ENCODE data around the gene CYLD. TPM values are rescaled to one million over a fixed set of nuclear protein-coding genes. Genes with fewer than 3 reads are reported as not detected.

CYLD gene
- total and polyA plus RNA-seq, 2 of the 4 experiments (the other 2 are of a cell fraction), result 16.2 to 37.3 TPM

- Histone ChIP-seq H3K27ac (ENCODE audit: insufficient read depth, low read length) (no peak overlapping the region), H3K4ac (ENCODE audit: low read depth, low read length) (no peak overlapping the region), H3K9ac (ENCODE audit: low read depth, low read length) (no peak overlapping the region), H4K5ac (ENCODE audit: low read depth, low read length) (no peak overlapping the region), H3K14ac (replicated peaks; ENCODE audit: low read depth, low read length) (no peak overlapping the region), H3K23ac (ENCODE audit: low read depth, low read length) (no peak overlapping the region), H2BK15ac (ENCODE audit: low read depth, low read length) (no peak overlapping the region), H3K4me3 (ENCODE audit: insufficient read depth, low read depth, low read length) (no peak overlapping the region), H3K27me3 (ENCODE audit: control insufficient read depth, insufficient read depth, low read length) (no peaks in the 10 kb centered on the region), H3K79me1 (ENCODE audit: low read depth in 1 of 2, low read length in 2 of 2) (no peaks in the 10 kb centered on the region), H2AK5ac (ENCODE audit: low read depth, low read length) (no peak overlapping the region), H4K91ac (ENCODE audit: insufficient read depth, low read depth, low read length) (no peak overlapping the region), H2BK120ac (ENCODE audit: low read depth, low read length) (no peak overlapping the region), H3K18ac (ENCODE audit: low read depth, low read length) (no peak overlapping the region), H3K9me3 (ENCODE audit: control insufficient read depth, insufficient read depth, low read length) (no peaks in the 10 kb centered on the region), H4K20me1 (ENCODE audit: insufficient read depth, low read length) (no peaks in the 10 kb centered on the region), H2BK20ac (ENCODE audit: low read depth, low read length) (no peak overlapping the region), H3K4me1 (ENCODE audit: control insufficient read depth, insufficient read depth, low read length) (no peaks in the 10 kb centered on the region), H3K9me1 (ENCODE audit: insufficient read depth, low read length) (no peaks in the 10 kb centered on the region), H3K56ac (ENCODE audit: extremely low read depth, insufficient read depth, low read length) (no peak overlapping the region), H3K4me2 (ENCODE audit: low read depth, low read length) (no peak overlapping the region), H2AFZ (replicated peaks; ENCODE audit: low read length, poor library complexity) (no peak overlapping the region), H2BK5ac (ENCODE audit: low read depth, low read length, poor library complexity, severe bottlenecking) (no peak overlapping the region), H4K8ac (ENCODE audit: low read depth in 2 of 2, low read length in 2 of 2) (no peak overlapping the region), H3K36me3 (ENCODE audit: control insufficient read depth, insufficient read depth, low read length) (no peaks in the 10 kb centered on the region), H2AK9ac (replicated peaks; ENCODE audit: low read depth, low read length, poor library complexity) (no peak overlapping the region)
- no CpG with 5 or more reads among the region's 1 CpG for WGBS, 2 experiments (ENCODE audit: extremely low coverage in 2 of 2, insufficient read length in 1 of 2)
- in situ Hi-C loops (cut with MboI; ENCODE audit: low sequenced_read_pairs) (no loop called here), dilution Hi-C loops (cut with HindIII; ENCODE audit: low sequenced_read_pairs, unreplicated experiment) (no loop called here), intact Hi-C loops (cut with micrococcal nuclease) (no loop called here)
- CTCF ChIA-PET, result no interaction called here
- no TSS peak for BruUV-seq (replicated peaks)
- no peak for DNase-seq
- TF ChIP-seq MAZ (IDR thresholded peaks at IDR 0.05; ENCODE audit: borderline replicate concordance, low read depth, low read length) (no peak), MXI1 (IDR thresholded peaks at IDR 0.05; ENCODE audit: borderline replicate concordance, low read depth, low read length) (no peak), FOS (IDR thresholded peaks at IDR 0.05; ENCODE audit: low read depth, low read length) (no peak), CHD1 (IDR thresholded peaks at IDR 0.05; ENCODE audit: low read depth, low read length) (no peak), ELK1 (IDR thresholded peaks at IDR 0.05; ENCODE audit: borderline replicate concordance, low read depth, low read length) (no peak), NFE2L2 (IDR thresholded peaks at IDR 0.05; ENCODE audit: low read depth, low read length) (no peak), RFX5 (IDR thresholded peaks at IDR 0.05; ENCODE audit: low read depth, low read length) (no peak)
- ATAC-seq (ENCODE audit: low read depth), result no peak
- POLR2A ChIA-PET (ENCODE audit: unreplicated experiment), result no interaction called here
Measured at GRCh38 chr16:50828164-50828702, 86.3 kb downstream of the CYLD start.

Measured in IMR-90 (cell line).